Endothelial cell of umbilical vein (primary cell): ENCODE measurements around the gene FAM204A.

Source experiments
- EZH2 ChIP-seq: IDR thresholded peaks from 2 replicates; pipeline ENCODE4 v1.6.1; 2012; ENCODE audit warnings: borderline replicate concordance, low read depth, mild to moderate bottlenecking, moderate library complexity, low read length, inconsistent platforms; ENCODE audit not compliant: severe bottlenecking
- FOS ChIP-seq: IDR thresholded peaks from 2 replicates; pipeline ENCODE4 v1.6.1; 2011; ENCODE audit warnings: mild to moderate bottlenecking, low read length, moderate library complexity, borderline replicate concordance; ENCODE audit not compliant: insufficient read depth
- JUN ChIP-seq: IDR thresholded peaks from 2 replicates; pipeline ENCODE4 v1.6.1; 2011; ENCODE audit warnings: borderline replicate concordance, low read depth; ENCODE audit not compliant: insufficient read length, insufficient read depth
- MYC ChIP-seq: IDR thresholded peaks from one replicate; pipeline ENCODE4 v1.6.1; 2011; ENCODE audit warnings: mild to moderate bottlenecking, low read depth, low read length
- POLR2A ChIP-seq: IDR thresholded peaks from 2 replicates; pipeline ENCODE4 v1.6.1; 2012; ENCODE audit warnings: low read depth, mild to moderate bottlenecking, control low read depth, low read length
- POLR2AphosphoS5 ChIP-seq: IDR thresholded peaks from 2 replicates; pipeline ENCODE4 v1.6.1; 2012; ENCODE audit warnings: low read depth, mild to moderate bottlenecking, control low read depth, low read length, moderate library complexity; ENCODE audit not compliant: insufficient read depth
- TF ChIP-seq, protein P1 (sequence below), 2 donors: IDR thresholded peaks; 1 replicate in 1 of 2; 2 replicates in 1 of 2; pipeline ENCODE4 v1.5.1; 2011; ENCODE audit warnings: low read length in 2 of 2, mild to moderate bottlenecking in 2 of 2, moderate library complexity in 2 of 2, control low read depth in 1 of 2, inconsistent platforms in 1 of 2, low read depth in 1 of 2; ENCODE audit not compliant: insufficient read depth in 1 of 2; ENCODE audit errors: extremely low read depth in 1 of 2
- TF ChIP-seq, protein P2 (sequence below): IDR thresholded peaks from 2 replicates; pipeline ENCODE4 v1.6.1; 2011; ENCODE audit not compliant: insufficient read depth, insufficient read length

DNA sequence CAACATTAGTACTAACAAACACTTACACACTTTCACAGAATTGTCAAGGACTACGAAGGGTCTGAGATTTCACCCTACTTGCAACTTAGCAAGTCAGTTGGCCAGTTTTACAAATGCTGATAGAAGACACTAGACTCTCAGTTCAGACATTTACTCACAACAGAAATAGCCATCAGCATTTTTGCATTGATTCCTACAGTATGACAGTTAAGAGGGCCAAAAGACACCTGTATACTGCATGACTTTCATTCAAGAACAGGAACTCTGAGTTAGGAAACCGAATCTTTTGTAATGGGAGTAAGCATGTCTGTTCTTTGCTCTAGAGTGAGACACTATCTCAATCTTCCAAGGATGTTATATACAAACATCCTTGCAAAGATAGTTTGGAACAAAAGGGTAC is 40.9 kb downstream of the FAM204A start:
- TF ChIP-seq POLR2A (no peak), POLR2AphosphoS5 (no peak), EZH2 (no peak), JUN (no peak), MYC (no peak), FOS (no peak)
- TF ChIP-seq, protein P1, sequence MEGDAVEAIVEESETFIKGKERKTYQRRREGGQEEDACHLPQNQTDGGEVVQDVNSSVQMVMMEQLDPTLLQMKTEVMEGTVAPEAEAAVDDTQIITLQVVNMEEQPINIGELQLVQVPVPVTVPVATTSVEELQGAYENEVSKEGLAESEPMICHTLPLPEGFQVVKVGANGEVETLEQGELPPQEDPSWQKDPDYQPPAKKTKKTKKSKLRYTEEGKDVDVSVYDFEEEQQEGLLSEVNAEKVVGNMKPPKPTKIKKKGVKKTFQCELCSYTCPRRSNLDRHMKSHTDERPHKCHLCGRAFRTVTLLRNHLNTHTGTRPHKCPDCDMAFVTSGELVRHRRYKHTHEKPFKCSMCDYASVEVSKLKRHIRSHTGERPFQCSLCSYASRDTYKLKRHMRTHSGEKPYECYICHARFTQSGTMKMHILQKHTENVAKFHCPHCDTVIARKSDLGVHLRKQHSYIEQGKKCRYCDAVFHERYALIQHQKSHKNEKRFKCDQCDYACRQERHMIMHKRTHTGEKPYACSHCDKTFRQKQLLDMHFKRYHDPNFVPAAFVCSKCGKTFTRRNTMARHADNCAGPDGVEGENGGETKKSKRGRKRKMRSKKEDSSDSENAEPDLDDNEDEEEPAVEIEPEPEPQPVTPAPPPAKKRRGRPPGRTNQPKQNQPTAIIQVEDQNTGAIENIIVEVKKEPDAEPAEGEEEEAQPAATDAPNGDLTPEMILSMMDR (IDR thresholded peaks at IDR 0.05; ENCODE audit: extremely low read depth in 1 of 2, insufficient read depth in 1 of 2, low read depth in 1 of 2, low read length in 2 of 2): no peak
- TF ChIP-seq, protein P2, sequence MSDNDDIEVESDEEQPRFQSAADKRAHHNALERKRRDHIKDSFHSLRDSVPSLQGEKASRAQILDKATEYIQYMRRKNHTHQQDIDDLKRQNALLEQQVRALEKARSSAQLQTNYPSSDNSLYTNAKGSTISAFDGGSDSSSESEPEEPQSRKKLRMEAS: no peak
